PC-3 (cell line): ENCODE results near the gene CCDC144A. TPM values are rescaled to one million over a fixed set of nuclear protein-coding genes. Genes with fewer than 3 reads are reported as not detected.
"Not testable (repeated sequence)": the region's sequence is repeated elsewhere in the genome, so short reads cannot be mapped to it uniquely, and the experiment has no call there.

Source experiments
- ATAC-seq: fragments of 200-7000 bp; cut with Tn5 transposase; 2 replicates; pipeline ENCODE4 v1.9.1; 2020; ENCODE audit warnings: mild to moderate bottlenecking, moderate library complexity
- BruUV-seq: library from RNA; stranded (reverse); fragments of 400-500 nt; replicated peaks from 2 replicates; lab custom pipeline; 2021; lab: Mats Ljungman, UMichigan
- CTCF ChIA-PET: fragments of 300-600 bp; sonication (Branson Sonifier 250); formaldehyde crosslinking; loops from one replicate; lab custom pipeline; 2022; ENCODE audit warnings: antibody characterized with exemption; lab: Charles Lee
- POLR2A ChIA-PET: fragments of 300-600 bp; sonication (Branson Sonifier 250); formaldehyde crosslinking; loops from one replicate; lab custom pipeline; 2022; ENCODE audit warnings: antibody characterized with exemption; ENCODE audit not compliant: unreplicated experiment; lab: Charles Lee
- DNase-seq: peaks from one replicate; pipeline ENCODE4 v3.0.0-alpha.2; 2015
- H2AFZ ChIP-seq: fragments of 300-600 bp; sonication (generic); 2 replicates; pipeline ENCODE4 v1.6.0; 2016; ENCODE audit warnings: antibody characterized with exemption, low read length
- H3F3A ChIP-seq: fragments of 300-600 bp; sonication (generic); one replicate; pipeline ENCODE4 v1.6.0; 2017; ENCODE audit warnings: antibody characterized with exemption, low read length, control low read depth, mild to moderate bottlenecking; ENCODE audit not compliant: unreplicated experiment
- H3K27ac ChIP-seq: fragments of 300-600 bp; sonication (generic); 2 replicates; pipeline ENCODE4 v1.5.1; 2016; ENCODE audit warnings: mild to moderate bottlenecking, low read length
- H3K27me3 ChIP-seq: fragments of 300-600 bp; sonication (generic); 2 replicates; pipeline ENCODE4 v1.6.1; 2016; ENCODE audit warnings: low read length, mixed read lengths
- H3K36me3 ChIP-seq: fragments of 300-600 bp; sonication (generic); 2 replicates; pipeline ENCODE4 v1.6.1; 2016; ENCODE audit warnings: low read depth, mixed run types, low read length, mixed read lengths
- H3K4me1 ChIP-seq: fragments of 300-600 bp; sonication (generic); 2 replicates; pipeline ENCODE4 v1.5.1; 2016; ENCODE audit warnings: low read length; ENCODE audit not compliant: insufficient read depth
- H3K4me2 ChIP-seq: fragments of 300-600 bp; sonication (generic); 2 replicates; pipeline ENCODE4 v1.6.0; 2016; ENCODE audit warnings: low read length
- H3K4me3 ChIP-seq: fragments of 300-600 bp; sonication (generic); 2 replicates; pipeline ENCODE4 v1.5.1; 2016; ENCODE audit warnings: mild to moderate bottlenecking, low read length, mixed read lengths
- H3K79me2 ChIP-seq: fragments of 300-600 bp; sonication (generic); 2 replicates; pipeline ENCODE4 v1.6.1; 2017; ENCODE audit warnings: low read length, mixed read lengths
- H3K9ac ChIP-seq: fragments of 300-600 bp; sonication (generic); 2 replicates; pipeline ENCODE4 v1.6.0; 2016; ENCODE audit warnings: mild to moderate bottlenecking, low read length
- H3K9me2 ChIP-seq: fragments of 300-600 bp; sonication (generic); replicated peaks from 2 replicates; pipeline ENCODE4 v1.6.1; 2016; ENCODE audit warnings: mixed run types, low read length, mixed read lengths
- H3K9me3 ChIP-seq: fragments of 300-600 bp; sonication (generic); 2 replicates; pipeline ENCODE4 v1.6.1; 2016; ENCODE audit warnings: low read length, mixed read lengths
- H4K20me1 ChIP-seq: fragments of 300-600 bp; sonication (generic); 2 replicates; pipeline ENCODE4 v1.6.1; 2016; ENCODE audit warnings: low read length, mixed read lengths
- CTCF ChIP-seq: fragments of 300-600 bp; sonication (generic); conservative IDR thresholded peaks from 2 replicates; pipeline ENCODE4 v1.5.1; 2017; ENCODE audit warnings: antibody characterized with exemption, low read depth, mild to moderate bottlenecking, low read length
- EZH2 ChIP-seq: fragments of 300-600 bp; sonication (generic); IDR thresholded peaks from one replicate; pipeline ENCODE4 v1.6.1; 2017; ENCODE audit warnings: antibody characterized with exemption, mild to moderate bottlenecking, low read length; ENCODE audit not compliant: unreplicated experiment
- EZH2phosphoT487 ChIP-seq: fragments of 300-600 bp; sonication (generic); IDR thresholded peaks from 2 replicates; pipeline ENCODE4 v1.6.1; 2018; ENCODE audit warnings: mild to moderate bottlenecking, antibody characterized with exemption, low read length, borderline replicate concordance
- intact Hi-C: fragments of 100-400 bp; cut with micrococcal nuclease; formaldehyde crosslinking; loops from 2 replicates; pipeline ENCODE4 v1.9.0; 2023
- total RNA-seq: library from RNA; depleted of rRNA; stranded (reverse); fragments of >200 nt; gene quantifications from 2 replicates; pipeline ENCODE4 v1.2.3, GENCODE V29; 2014

CCDC144A gene
- total RNA-seq, 1 experiment from 2014 or later: 0.15 TPM

GRCh38 chr17:16820161-16820877 lies 130.3 kb downstream of the CCDC144A start:
- H3K9me3 ChIP-seq: no peaks in the 10 kb centered on the region
- H3K27me3 ChIP-seq: peaks cover 8% of the 10 kb centered on the region
- H3K36me3 ChIP-seq: no peaks in the 10 kb centered on the region
- H3K9ac ChIP-seq: no peak overlapping the region
- H3K79me2 ChIP-seq: no peaks in the 10 kb centered on the region
- H3K4me2 ChIP-seq: no peak overlapping the region
- H4K20me1 ChIP-seq: no peaks in the 10 kb centered on the region
- ChIA-PET POLR2A (no interaction called here), CTCF (no interaction called here)
- H3K4me3 ChIP-seq: no peak overlapping the region
- no peak overlapping the region for H2AFZ ChIP-seq
- no peaks in the 10 kb centered on the region for H3F3A ChIP-seq
- intact Hi-C loops: no loop called here
- H3K9me2 ChIP-seq: no peaks in the 10 kb centered on the region
- H3K4me1 ChIP-seq: no peaks in the 10 kb centered on the region
- no peak for ATAC-seq
- TF ChIP-seq EZH2phosphoT487: no peak
- no peak for DNase-seq
- no TSS peak for BruUV-seq
- H3K27ac ChIP-seq: no peak overlapping the region

DNA sequence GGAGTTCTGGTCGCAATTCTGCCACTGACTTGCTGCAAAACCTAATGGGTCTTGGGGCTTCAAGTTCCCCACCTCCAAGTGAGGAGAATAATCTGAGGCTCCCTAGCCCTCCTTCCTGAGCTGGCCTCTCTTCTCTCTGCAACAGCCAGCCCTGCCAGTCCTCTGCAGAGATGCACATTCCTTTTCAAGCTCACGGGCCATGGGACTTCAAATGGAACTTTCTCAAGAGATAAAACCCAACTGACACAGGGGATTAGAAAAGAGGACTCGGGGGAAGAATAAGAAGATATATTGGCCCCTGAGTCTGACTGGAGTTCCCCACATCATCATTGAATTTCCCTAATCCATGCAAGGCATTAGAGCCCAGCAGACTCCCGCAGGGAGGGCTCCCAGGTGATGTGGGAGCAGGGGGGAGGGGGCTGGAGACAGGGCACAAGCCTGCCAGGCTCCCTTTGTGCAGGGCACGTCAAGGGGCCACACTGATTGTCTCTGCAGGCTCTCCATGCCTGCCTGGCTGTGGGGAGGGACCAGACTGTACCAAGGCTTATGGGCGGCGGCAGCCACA lies 131.0 kb downstream of the CCDC144A start:
- DNase-seq: no peak
- Histone ChIP-seq H3K36me3 (no peaks in the 10 kb centered on the region), H3K4me3 (no peak overlapping the region), H3F3A (no peaks in the 10 kb centered on the region), H3K9me2 (no peaks in the 10 kb centered on the region), H4K20me1 (no peaks in the 10 kb centered on the region), H3K79me2 (no peaks in the 10 kb centered on the region), H3K4me2 (no peak overlapping the region), H3K9me3 (no peaks in the 10 kb centered on the region), H3K4me1 (no peaks in the 10 kb centered on the region), H3K27me3 (peaks cover 8% of the 10 kb centered on the region), H3K27ac (no peak overlapping the region), H3K9ac (no peak overlapping the region), H2AFZ (no peak overlapping the region)
- TF ChIP-seq EZH2 (no peak), CTCF (no peak), EZH2phosphoT487 (no peak)
- intact Hi-C loops: no loop called here
- ChIA-PET POLR2A (no interaction called here), CTCF (no interaction called here)
- ATAC-seq: no peak
- no TSS peak for BruUV-seq

GRCh38 chr17:16822133-16822532 lies 132.1 kb downstream of the CCDC144A start:
- H2AFZ ChIP-seq, DNase-seq, H3K27ac ChIP-seq, H3K9me2 ChIP-seq, ATAC-seq, H3K9ac ChIP-seq, H3F3A ChIP-seq, H3K27me3 ChIP-seq, H3K4me3 ChIP-seq, H3K9me3 ChIP-seq, H3K36me3 ChIP-seq, POLR2A ChIA-PET, H3K4me1 ChIP-seq, H3K4me2 ChIP-seq, H3K79me2 ChIP-seq, intact Hi-C loops, CTCF ChIA-PET, H4K20me1 ChIP-seq, BruUV-seq: not testable (repeated sequence)

DNA sequence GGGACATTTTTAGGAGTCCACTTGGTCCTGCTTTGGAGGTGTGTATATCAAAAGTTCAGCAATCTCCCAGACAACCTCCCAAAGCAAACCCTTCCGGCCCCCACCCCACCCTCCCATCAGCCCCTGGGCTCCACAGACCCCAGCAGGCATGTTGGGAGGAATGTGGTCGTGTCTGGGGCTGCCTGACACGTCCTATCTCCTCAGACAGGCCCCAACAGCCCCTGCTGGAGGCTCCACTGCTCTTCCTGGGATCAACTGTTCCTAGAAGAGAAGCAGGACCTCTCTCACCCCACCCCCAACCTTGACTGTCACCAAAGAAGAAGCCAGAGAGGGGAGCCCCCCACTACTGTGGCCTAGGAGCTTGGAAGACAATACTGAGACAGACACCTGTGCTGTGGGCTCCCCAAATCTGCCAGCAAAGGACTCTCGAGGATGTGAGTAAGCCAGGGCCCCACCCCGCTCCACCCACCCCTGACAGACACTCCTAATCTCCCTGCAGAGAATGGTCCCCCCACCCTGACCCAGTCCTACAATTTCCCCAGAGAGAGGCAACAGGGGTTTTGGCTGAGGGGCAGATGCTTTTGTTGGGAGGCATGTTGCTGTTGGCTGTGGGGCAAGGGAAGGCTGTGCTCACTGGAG lies 133.8 kb downstream of the CCDC144A start:
- H2AFZ ChIP-seq, H3K4me2 ChIP-seq, H3F3A ChIP-seq, H3K27me3 ChIP-seq, H3K27ac ChIP-seq, CTCF ChIA-PET, H3K9ac ChIP-seq, intact Hi-C loops, H3K4me1 ChIP-seq, H3K9me3 ChIP-seq, POLR2A ChIA-PET, H3K9me2 ChIP-seq, H3K36me3 ChIP-seq, DNase-seq, ATAC-seq, H3K79me2 ChIP-seq, H3K4me3 ChIP-seq, H4K20me1 ChIP-seq, BruUV-seq: not testable (repeated sequence)
